Measurements from ENCODE around the gene HSPA9.

HSPA9 gene

DNA sequence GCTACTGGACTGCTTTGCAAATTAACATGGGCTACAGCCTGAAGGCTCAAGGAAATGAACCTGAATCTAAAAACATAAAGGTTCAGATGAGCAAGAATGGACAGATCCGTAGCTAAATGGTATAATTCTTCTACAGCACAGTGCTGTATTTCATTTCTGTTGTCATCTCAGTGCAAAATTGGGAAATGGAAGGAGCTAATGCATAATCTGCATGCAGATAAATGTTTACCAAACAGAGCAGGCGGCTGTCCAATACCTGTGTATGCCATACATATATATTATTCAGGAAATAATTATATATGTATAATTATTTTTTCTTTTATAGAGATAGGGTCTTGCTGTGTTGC lies 4.3 kb upstream of the HSPA9 start:
- DNase-seq (ENCODE audit: low spot score): no peak
- TF ChIP-seq, protein P1, sequence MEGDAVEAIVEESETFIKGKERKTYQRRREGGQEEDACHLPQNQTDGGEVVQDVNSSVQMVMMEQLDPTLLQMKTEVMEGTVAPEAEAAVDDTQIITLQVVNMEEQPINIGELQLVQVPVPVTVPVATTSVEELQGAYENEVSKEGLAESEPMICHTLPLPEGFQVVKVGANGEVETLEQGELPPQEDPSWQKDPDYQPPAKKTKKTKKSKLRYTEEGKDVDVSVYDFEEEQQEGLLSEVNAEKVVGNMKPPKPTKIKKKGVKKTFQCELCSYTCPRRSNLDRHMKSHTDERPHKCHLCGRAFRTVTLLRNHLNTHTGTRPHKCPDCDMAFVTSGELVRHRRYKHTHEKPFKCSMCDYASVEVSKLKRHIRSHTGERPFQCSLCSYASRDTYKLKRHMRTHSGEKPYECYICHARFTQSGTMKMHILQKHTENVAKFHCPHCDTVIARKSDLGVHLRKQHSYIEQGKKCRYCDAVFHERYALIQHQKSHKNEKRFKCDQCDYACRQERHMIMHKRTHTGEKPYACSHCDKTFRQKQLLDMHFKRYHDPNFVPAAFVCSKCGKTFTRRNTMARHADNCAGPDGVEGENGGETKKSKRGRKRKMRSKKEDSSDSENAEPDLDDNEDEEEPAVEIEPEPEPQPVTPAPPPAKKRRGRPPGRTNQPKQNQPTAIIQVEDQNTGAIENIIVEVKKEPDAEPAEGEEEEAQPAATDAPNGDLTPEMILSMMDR (IDR thresholded peaks at IDR 0.05; ENCODE audit: extremely low read depth, missing control alignments): no peak

DNA sequence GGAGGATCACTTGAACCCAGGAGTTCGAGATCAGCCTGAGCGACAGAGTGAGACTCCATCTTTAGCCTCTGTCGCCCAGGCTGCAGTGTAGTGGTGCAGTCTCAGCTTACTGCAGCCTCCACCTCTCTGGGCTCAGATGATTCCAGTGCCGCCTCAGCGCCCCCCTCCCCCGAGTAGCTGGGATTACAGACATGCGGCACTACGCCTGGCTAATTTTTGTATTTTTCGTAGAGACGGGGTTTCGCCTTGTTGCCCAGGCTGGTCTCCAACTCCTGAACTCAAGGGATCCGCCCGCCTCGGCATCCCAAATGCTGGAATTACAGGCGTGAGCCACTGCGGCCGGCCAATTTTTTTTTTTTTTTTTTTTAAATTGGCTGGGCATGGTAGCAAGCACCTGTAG lies 2.3 kb upstream of the HSPA9 start:
- TF ChIP-seq, protein P1 (IDR thresholded peaks at IDR 0.05; ENCODE audit: extremely low read depth, missing control alignments): no peak
- DNase-seq (ENCODE audit: low spot score): no peak

DNA sequence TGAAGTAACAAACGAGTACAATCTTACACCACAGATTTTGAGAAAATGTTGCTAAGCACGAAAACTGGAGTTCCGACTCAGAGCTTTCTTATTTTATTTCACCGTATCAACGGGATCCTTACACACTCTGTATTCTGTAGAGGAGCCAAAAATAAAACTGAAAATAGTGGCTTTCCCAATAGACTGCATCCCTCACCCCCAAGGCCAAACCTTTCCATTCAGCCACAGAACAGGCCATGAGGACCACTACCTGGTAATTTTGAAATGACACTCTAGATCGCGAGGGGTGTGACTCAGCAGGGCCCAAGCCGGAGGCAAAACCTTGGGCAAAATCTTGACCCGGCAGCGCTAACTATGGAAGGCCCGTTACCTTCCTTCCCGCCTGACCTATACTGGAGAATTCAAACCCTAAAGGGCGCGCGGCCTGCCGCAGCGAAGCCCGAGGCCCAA lies 432 bp downstream of the HSPA9 start:
- no peak for DNase-seq (ENCODE audit: low spot score)
- TF ChIP-seq, protein P1 (IDR thresholded peaks at IDR 0.05; ENCODE audit: extremely low read depth, missing control alignments): no peak

DNA sequence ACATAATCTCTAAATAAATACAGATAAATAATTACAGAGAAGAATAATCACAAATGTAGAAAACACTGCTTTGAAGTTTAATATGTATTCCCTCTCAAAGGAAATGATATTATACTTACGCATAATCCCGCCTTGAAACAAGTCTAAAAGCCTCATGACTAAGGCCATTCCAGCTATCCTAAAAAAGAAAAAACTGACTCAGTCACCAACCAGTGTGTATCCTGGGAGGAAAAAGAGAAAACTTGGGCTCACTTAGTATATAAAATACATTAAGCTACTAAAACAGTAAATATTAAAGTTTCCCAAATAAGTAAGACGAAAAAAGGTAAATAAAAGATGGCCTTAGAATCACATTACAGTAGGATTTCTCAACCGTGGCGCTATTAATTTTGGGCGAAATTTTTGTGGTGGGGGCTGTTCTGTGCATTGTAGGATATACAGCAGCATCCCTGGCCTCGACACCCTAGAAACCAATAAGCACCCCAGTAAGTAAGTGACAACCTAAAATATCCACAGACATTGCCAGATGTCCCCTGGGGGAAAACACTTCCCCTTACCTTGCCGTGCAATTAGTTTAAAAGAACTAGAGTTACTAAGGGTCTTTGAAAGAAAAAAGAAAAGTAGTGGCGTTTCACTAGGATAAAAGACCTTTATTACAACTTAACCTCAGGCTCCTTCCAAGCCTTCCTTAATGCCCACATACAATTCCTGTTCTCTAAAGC lies 1.1 kb downstream of the HSPA9 start:
- no peak for DNase-seq (ENCODE audit: low spot score)
- TF ChIP-seq, protein P1 (IDR thresholded peaks at IDR 0.05; ENCODE audit: extremely low read depth, missing control alignments): no peak

DNA sequence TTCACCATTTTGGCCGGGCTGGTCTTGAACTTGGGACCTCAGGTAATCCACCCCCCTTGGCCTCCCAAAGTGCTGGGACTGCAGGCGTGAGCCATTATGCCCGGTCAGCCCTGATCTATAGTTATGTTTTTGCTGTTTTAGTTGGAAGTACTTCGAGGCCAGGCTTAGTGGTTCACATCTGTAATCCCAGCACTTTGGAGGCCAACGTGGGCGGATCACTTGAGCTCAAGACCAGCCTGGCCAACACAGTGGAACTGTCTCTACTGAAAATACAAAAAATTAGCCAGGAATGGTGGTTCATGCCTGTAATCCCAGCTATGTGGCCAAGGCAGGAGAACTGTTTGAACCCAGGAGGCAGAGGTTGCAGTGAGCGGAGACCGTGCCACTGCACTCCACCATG lies 2.0 kb downstream of the HSPA9 start:
- DNase-seq (ENCODE audit: low spot score): no peak
- TF ChIP-seq, protein P1 (IDR thresholded peaks at IDR 0.05; ENCODE audit: extremely low read depth, missing control alignments): no peak

DNA sequence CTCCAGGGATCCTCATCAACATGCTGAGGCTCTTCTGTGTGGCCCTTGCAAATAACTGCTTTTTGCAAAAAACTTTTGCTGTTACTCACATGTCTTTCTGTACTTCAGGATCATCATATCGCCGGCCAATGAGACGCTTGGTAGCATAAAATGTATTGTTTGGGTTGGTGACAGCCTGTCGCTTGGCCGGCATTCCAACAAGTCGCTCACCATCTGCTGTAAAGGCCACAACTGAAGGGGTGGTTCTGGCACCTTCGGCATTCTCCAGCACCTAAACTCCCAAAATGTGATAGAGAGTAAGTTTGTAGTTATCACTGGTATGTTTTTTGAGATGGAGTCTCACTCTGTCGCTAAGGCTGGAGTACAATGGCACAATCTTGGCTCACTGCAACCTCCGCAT lies 4.3 kb downstream of the HSPA9 start:
- TF ChIP-seq, protein P1 (IDR thresholded peaks at IDR 0.05; ENCODE audit: extremely low read depth, missing control alignments): no peak
- no peak for DNase-seq (ENCODE audit: low spot score)

DNA sequence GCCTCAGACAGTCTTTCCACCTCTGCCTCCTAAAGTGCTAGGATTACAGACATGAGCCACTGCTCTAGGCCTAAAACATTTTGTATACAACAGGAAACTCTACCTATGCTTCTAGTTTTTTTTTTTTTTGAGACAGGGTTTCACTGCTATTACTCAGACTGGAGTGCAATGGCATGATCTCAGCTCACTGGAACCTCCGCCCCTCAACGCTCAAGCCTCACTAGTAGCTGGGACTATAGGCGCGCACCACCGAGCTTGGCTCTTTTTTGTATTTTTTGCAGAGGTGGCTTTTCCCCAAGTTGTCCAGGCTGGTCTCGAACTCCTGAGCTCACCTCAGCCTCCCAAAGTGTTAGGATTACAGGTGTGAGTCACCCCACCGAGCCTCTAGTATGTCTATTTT lies 5.4 kb downstream of the HSPA9 start:
- TF ChIP-seq, protein P1 (IDR thresholded peaks at IDR 0.05; ENCODE audit: extremely low read depth, missing control alignments): no peak
- no peak for DNase-seq (ENCODE audit: low spot score)

All from GM20000 (cell line).